GM18499 (cell line): ENCODE data around the gene ALOX15B.
"Not testable (repeated sequence)": the region's sequence is repeated elsewhere in the genome, so short reads cannot be mapped to it uniquely, and the experiment has no call there.

Experiments used
- ATAC-seq: cut with Tn5 transposase; IDR thresholded peaks from one replicate; pipeline ENCODE4 v1.9.1; 2021; ENCODE audit warnings: moderate number of reproducible peaks; ENCODE audit not compliant: insufficient read depth, unreplicated experiment

Gene ALOX15B

GRCh38 chr17:8013731-8014557 lies 24.9 kb upstream of the ALOX15B start:
- no peak for ATAC-seq

DNA sequence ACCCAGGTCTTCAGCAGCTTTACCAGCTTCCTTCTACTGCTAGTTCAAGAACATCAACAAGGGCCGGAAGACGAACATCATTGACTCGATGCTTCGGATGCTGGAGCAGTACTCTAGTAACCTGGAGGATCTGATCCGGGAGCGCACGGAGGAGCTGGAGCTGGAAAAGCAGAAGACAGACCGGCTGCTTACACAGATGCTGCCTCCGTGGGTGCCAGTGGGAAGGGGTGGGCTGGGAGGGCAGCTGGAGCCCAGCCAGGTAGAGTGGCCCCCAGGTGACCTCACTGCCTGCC lies 24.4 kb upstream of the ALOX15B start:
- ATAC-seq = no peak

DNA sequence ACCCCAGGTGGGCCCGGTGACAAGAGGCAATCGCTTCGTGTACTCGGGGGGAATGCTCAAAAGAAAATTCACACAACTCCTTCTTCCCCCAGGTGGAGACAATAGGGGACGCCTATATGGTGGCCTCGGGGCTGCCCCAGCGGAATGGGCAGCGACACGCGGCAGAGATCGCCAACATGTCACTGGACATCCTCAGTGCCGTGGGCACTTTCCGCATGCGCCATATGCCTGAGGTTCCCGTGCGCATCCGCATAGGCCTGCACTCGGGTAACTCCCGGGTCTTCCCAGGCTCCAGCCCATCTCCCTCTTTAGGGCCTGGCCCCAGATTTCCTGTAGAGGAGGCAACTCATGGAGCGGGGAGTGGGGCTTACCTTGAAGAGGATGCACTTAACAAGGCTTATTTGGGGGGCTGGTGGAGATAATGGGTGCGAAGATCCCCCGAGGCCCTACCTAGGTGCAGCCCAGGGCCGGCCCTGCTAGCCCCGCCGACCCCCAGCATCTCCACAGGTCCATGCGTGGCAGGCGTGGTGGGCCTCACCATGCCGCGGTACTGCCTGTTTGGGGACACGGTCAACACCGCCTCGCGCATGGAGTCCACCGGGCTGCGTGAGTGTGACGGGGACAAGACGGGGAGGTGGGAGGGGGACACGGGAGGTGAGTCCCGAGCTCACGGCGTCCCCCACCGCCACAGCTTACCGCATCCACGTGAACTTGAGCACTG lies 23.5 kb upstream of the ALOX15B start:
- ATAC-seq = no peak

GRCh38 chr17:8015957-8016631 lies 22.8 kb upstream of the ALOX15B start:
- no peak for ATAC-seq

GRCh38 chr17:8016632-8017424 lies 22.0 kb upstream of the ALOX15B start:
- ATAC-seq = no peak

GRCh38 chr17:8018436-8018835 lies 20.4 kb upstream of the ALOX15B start:
- no peak for ATAC-seq

DNA sequence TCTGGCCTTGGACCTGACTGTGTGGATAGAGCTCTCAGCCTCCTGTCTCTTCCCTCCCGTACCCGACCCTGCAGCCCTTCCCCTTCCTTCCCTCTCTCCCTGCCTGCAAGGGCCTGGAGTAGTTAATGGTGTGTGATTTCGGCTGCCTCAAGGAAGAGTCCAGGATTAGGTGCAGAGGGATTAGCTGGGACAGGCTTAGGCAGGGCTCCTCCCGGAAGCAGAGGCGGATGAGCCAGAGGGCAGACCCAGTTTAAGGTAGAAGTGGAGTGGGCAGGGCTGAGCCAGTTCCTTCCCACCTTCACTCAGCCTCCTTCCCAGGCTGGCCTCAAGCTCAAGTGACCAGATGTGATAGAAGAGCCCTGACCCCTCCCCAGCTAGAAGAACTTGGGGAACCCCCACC lies 19.7 kb upstream of the ALOX15B start:
- no peak for ATAC-seq

DNA sequence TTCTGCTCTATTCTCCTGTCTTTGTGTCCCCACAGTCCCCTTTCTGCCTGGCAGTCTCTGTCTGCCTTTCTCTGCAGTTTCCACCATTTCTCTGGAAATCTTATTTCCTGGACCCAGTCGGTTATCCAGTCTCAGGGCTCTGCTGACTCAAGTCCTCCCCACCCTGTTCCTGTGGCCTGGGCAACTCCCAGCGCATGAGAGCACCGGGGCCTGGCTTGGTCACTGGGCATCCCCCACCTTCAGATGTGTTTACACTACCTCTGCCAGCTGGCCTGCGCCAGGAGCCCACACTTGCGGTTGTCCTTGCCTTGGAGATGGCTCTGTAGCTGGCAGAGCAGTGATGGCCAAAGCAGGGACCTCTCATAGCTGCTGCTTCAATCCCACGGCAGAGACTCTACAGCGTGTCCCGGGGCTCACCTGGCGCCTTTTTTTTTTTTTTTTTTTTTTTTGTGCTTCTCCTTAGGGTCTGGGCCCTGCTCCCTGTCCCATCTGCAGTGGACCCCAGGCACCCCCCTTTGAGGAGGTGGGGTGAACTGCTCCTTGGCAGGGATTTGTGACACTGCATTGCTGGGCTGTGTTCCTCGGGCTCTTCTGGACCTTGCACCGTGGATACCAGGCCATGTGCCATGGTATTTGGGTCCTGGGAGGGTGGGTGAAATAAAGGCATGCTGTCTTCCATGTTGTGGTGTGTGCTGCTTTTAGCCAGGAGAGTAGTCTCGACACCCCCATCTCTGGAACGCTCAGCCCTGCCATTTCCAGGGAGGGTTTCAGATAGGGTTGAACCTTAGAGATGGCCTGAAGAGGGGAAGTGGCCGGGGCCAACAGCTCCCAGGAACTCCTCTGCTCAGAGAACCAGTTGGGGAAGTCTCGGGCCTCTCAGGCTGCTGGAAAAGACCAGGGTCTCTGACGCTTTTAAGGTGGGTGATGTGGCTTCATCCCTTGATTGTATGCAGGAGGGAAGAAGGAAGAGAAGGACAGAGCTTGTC lies 18.9 kb upstream of the ALOX15B start:
- ATAC-seq = no peak

DNA sequence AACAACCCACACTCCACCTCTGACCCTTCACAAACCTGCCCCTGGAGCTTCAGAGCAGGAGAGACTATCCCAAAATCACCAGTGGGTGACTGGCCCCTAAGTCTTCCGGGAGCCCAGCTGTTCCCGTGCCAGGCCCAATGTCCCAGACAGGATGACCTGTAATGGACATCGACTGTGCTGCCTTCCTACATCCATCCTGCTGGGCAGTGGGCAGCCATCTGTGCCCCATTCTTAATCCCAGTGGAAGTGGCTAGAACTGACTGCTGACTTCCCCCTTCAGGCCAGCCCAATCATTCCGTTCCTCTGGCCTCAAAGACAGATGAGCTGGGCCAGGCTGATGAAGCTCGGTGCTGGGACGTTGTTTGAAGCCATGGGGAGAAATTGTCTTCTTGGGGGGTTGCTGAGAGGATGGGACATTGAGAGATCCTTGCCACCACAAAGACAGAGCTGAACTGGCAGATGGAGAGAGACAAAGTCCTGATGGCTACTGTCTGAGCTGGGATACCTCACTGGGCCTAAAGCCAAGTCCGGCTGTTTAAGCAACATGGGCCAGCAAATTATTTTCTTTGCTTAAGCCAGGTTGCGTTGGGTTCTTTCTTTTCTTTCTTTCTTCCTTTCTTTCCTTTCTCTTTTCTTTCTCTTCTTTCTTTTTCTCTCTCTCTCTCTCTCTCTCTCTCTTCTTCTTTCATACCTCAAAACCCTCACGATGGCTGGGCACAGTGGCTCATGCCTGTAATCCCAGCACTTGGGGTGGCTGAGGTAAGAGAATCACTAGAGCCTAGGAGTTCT lies 17.9 kb upstream of the ALOX15B start:
- no peak for ATAC-seq

DNA sequence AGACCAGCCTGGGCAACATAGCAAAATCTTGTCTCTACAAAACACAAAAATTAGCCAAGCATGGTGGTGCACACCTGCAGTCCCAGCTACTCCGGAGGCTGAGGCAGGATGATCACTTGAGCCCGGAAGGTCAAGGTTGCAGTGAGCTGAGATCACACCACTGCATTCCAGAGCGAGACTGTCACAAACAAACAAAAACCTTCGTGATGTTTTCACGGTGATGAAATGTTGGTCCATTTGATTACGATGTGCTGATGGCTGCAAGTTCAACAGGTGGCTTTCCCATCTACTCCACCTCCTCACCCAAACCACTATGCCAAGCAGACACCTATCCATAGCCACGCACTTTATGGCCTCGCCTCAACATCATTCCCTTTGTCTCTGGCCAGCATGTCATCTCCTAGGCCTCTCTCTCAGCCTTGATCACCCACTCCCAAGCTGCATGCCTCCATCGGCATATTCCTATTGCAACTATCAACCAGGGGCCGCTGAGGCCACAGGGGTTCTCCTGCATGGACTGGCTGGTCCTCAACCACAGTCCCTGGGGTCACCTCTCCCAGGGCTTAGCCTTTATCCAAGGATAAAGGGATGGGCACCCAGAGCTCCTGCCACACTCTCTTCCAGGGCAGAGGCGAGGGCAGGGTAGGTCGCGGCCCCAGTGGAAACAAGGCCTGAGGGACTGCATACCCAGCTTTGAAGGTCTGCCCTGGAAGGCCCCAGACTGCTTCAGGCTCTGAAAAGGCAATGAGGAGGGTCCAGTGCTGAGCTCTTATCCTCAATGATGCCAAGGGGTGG lies 17.1 kb upstream of the ALOX15B start:
- ATAC-seq = no peak

- no peak for ATAC-seq
Observed at GRCh38 chr17:8022360-8023003, 16.4 kb upstream of the ALOX15B start.

- not testable (repeated sequence) for ATAC-seq
Observed at GRCh38 chr17:8024161-8024560, 14.7 kb upstream of the ALOX15B start.

GRCh38 chr17:8025176-8025911 lies 13.5 kb upstream of the ALOX15B start:
- no peak for ATAC-seq

- ATAC-seq = no peak
Observed at GRCh38 chr17:8029121-8029520, 9.7 kb upstream of the ALOX15B start.

DNA sequence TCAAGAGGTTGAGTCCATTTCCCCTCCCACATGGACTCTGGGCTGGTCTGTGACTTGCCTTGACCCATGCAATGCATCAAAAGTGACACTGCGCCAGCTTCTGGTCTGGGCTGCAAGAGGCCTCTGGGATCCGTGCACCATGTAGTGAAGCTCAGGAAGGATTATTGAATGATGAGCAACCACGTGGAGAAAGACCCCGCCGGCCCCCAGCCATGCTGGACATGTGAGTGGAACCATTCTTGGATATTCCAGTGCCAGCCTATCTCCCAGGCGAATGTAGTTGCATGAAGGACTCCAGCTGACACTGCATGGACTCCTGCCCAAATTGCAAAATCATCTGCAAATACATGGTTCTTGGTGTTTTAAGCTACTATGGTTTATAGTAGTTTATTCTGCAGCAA lies 7.6 kb upstream of the ALOX15B start:
- ATAC-seq = no peak

GRCh38 chr17:8031950-8032349 lies 6.9 kb upstream of the ALOX15B start:
- ATAC-seq = no peak

DNA sequence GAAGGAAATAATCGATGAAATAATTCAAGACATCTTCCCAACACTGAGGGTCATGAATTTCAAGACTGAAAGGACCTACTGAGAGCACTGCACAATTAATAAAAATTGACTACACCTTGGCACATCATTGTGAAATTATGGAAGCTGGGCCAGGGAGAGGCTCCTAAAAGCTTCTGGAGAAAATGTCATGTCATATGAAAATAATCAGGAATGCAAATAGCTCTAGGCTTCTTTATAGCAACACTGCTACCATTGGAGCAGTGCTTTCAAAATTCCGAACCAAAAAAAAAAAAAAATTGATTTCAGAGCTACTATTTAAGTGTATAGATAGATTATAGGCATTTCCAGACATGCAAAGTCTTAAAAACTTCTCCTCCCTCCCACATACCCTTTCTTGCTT lies 6.4 kb upstream of the ALOX15B start:
- ATAC-seq = no peak
